NOMO-1 treated with dmso at 0.1 percent for 144 hours (cell line): ENCODE results near the gene MMEL1.
"Not testable (repeated sequence)": the region's sequence is repeated elsewhere in the genome, so short reads cannot be mapped to it uniquely, and the experiment has no call there.

Source experiments
- DNase-seq: peaks from one replicate; lab custom pipeline; 2025; ENCODE audit not compliant: unreplicated experiment; lab: John Stamatoyannopoulos, UW

The MMEL1 gene

DNA sequence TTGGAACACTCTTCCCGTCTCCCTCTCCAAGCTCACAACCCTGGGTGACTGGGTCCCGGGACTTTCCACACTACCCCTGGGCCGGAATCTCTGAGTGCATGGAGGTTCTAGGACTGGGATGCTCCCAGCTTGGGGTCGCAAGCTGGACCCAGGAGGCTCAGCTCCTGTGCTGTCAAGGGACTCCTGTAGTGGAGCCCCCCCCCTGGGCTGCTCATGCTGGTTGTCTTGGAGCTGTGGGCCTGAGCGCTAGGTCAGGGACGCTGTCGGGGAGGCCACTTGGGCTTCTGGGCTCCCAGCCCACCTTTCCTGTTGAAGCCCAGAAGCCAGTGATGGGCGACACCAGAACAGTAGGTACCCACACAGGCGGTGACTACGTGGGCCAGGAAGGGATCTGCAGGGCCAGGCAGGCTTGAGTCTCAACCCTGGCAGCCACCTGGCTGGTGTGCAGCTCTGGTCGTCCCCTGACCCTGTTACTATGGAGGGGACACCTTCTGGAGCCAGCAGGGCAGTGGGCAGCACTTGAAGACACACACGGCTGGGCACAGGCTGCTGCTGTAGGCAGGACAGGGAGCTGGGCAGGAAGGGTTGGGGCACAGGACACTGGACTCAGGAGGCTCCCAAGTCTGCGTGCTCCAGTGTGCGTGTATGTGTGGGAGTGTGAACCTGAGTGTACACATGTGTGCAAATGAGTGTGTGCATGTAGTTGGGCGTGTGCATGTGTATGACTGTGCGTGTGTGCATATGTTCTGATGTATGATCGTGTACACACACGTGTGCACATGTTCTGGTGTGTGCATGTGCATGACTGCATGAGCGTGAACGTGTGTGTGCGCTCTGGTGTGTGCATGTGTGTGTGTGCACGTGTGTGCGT lies 3.0 kb downstream of the MMEL1 start:
- DNase-seq = no peak

DNA sequence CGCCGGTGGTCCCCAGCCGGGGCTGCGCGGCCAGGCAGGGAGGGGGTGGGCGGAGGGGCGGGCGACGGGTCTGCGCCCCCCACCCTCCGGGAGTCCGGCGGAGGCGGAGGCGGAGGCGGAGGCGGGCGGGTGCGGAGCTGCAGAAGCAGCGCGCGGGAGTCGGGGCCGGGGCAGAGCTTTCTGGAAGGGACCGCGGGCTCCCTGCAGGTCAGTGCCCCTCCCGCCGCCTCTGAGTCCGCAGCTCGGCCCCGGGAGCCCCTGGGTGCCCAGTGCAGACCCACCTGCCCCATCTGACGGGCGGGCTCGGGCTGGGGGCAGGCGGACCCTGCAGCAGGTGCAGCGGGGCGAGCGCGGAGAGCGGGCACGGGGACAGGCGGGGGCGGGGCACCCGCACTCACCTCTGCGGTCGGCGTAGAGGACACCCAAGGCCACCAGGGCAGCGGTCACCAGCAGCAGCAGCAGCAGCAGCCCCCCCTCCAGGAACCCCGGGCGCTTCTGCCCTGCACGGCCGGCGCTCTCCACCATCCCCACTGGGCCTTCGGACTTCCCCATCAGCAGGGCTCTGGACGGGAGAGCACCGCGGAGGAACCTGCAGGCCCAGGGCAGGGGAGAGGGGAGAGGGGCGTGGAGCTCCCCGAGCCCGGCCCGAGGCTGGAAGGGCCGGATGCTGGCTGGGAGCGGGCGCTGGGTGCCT lies 3.7 kb downstream of the MMEL1 start:
- DNase-seq = no peak

DNA sequence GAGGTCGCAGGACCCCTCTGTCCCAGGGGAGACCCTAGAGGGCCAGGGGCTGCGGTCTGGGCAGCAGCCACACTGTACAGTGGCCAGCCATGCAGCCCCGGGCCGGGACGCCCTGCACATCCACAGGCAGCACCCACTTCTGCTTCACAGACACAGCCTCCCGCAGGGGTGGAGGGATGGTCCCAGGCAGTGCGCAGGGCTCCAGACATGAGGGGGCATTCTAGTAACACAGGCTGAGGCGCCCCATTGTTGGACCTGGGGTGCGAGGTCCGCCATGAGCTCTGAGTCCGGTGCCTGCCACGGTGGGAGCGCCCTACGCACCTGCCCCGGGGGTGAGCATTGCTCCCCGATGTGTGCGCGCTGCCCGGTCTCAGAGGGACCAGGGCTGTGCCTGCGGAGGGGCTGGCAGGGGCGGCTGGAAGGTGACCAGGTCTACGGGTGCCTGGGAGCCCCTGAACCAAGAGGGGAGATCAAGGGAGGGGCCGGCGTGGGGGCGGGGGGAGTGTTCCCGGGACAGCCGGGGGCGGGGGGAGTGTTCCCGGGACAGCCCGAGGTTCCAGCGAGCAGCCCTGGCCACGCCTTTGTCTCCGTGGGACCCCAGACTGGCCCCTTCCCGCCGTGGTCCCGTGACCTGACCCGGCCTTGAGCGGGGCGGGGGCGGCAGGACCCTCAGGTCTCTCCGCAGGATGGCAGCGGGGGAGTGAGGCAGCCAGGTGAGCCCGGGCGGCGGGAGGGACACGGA lies 4.5 kb downstream of the MMEL1 start:
- no peak for DNase-seq

DNA sequence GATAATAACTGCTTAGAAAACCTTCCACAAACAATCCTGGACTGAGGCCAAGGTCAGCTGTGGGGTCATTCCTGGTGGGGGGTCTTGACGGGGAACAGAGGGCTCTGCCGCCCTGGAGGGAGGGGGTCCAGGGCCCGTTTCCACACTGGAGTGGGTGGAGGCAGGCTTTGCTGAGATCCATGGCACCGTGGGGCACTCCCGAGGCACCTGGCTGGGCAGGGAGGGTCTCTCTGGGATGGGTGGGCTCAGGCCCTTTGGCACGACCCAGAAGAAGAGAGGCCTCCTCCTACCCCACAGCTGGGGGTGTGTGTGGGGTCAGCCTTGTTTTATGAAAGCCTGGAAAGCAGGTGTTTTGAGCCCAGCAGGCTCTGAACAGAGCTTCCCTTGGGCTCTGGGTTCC lies 5.1 kb downstream of the MMEL1 start:
- DNase-seq = no peak

DNA sequence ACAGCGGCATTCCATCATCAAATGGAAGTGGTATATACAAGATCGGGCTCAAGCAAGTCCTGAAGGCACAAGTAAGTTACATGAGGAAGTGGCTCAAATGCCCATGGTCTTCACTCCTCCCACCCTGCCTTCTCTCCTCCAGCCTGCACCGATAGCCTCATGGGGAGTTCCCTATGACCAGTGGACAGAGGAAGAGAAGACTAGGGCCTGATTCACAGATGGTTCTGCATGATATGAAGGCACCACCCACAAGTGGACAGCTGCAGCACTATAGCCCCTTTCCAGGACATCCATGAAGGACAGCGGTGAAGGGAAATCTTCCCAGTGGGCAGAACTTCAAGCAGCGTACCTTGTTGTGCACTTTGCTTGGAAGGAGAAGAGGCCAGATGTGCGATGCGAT lies 7.1 kb downstream of the MMEL1 start:
- not testable (repeated sequence) for DNase-seq

DNA sequence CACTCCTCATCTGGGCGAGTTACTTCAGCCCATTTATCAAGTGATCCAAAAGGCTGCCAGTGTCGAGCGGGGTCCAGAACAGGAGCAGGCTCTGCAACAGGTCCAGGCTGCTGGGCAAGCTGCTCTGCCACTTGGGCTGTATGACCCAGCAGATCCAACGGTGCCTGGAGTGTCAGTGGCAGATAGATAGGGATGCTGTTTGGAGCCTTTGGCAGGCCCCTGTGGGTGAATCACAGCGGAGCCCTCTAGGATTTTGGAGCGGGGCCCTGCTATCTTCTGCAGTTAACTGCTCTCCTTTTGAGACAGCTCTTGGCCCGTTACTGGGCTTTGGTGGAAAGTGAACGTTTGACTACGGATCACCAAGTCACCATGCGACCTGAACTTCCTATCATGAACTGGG lies 7.5 kb downstream of the MMEL1 start:
- no peak for DNase-seq

DNA sequence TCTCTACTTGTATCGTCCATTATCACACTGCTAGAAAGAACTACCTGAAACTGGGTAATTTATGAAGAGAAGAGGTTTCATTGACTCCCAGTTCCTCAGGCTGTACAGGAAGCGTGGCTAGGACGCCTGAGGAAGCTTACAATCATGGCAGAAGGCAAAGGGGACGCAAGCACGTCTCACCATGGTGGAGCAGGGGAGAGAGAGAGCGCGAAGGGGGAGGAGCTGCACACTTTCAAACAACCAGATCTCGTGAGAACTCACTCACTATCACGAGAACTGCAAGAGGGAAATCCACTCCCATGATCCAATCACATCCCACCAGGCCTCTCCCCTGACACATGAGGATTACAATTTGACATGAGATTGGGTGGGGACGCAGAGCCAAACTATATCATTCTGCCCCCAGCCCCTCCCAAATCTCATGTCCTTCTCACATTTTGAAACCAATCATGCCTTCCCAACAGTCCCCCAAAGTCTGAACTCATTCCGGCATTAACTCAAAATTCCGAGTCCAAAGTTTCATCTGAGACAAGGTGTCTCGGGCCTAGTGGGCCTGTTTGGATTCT lies 8.0 kb downstream of the MMEL1 start:
- no peak for DNase-seq

DNA sequence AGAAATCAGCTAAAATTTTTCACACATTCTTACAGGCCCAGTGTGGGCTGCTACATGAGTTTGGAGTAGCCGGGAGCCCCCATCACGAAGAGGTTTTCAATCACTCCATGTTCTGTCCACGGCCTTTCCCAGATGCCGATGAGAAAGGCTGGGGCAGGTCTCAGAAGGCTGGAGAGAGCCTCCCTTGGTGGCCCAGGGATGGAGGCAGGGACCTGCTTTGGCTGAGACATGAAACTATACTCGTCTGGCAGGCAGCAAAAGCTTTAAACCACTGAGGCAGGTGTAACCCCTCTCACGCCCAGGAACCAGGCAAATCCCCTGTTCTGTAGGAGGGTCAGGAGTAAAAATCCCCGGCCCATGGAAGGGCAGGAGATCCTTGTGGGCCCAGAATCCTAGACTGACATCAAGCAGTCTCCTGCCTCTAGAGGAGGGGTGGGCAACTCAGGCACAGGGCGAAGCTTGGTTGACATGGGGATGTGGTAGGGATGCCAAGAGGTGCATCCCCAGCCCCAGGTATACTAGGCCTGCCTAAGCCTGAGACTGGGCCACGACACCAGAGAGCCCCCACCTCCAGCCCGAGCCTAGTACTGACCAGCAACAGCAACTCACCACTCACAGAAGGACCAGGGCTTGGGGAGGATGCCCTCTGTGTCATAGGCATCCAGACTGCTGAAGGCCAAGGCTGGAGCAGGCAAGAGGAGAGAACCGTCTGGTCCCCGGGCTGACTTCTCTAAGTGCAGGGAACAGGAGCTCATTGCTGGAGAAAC lies 9.1 kb downstream of the MMEL1 start:
- DNase-seq = no peak

DNA sequence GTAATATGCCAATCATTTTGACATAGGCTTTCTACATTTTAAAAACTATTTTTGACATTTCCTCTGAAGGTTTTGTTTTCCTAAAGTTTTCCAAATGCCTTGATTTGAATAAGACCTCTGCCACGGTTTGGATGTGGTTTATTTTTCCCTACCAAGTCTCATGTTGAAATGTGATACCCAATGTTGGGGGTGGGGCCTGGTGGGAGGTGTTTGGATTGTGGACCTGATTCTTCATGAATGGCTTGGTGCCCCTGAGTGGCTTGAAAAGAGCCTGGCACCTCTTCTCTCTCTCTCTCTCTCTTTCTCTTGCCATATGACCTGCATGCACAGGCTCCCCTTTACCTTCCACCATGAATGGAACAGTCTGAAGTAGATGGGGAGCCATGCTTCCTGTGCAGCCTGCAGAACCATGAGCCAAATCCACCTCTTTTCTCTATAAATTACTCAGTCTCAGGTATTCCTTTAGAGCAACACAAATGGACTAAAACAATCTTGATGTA lies 14.8 kb downstream of the MMEL1 start:
- DNase-seq = no peak

DNA sequence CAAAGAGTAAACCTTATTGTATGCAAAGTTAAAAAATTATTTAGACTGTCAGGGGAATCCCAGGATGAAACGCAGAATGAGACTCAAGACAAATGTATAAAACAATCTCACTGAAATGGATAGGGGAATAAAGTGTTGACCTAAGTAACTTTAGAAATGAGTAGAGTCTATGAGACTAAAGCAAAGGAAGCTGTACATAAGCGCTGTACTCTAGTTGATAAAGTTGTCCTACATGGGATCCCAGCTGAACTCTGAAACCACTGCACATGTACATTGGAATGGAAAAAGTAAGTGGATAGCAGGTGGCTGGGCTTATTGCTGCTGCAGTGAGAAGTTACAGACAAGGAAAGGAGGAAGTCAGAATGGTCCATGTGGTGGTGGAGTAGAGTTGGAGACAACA lies 18.7 kb downstream of the MMEL1 start:
- DNase-seq = no peak

DNA sequence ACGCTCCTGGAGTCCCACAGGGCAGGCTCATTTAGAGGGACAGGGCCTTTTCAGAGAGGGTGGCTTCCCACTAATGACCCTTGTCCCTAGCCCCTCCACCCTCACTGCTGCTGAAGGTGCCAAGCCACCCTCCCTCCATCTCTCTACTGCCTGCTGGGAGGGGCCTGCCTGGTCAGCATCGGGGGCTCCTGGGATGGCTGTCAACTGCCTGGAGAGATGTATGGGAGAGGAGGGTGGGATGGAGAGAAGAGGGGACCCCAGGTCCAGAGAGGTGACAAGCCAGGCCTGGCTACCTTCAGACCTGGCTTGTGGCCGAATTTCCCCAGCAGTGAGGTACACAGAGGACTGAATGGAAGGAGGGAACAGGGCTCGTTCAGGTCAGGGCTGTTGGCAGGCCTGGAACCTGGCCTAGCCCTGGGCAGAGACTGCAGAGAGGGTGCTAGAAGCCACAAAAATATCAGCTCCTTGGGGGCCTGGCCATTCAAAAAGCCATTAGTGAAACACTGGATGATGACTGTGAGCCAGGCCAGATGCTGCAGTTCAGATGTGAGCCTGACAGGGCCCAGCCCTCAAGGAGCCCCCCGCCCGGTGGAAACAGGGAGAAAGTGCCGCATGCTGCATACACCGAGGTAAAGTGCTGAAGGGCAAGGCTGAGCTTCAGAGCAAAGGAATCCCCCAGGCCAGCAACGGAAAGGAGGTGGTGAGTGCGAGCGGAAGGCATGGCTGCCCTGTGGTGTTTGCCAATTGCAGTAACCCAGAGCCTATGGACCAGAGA lies 20.0 kb downstream of the MMEL1 start:
- DNase-seq = no peak

DNA sequence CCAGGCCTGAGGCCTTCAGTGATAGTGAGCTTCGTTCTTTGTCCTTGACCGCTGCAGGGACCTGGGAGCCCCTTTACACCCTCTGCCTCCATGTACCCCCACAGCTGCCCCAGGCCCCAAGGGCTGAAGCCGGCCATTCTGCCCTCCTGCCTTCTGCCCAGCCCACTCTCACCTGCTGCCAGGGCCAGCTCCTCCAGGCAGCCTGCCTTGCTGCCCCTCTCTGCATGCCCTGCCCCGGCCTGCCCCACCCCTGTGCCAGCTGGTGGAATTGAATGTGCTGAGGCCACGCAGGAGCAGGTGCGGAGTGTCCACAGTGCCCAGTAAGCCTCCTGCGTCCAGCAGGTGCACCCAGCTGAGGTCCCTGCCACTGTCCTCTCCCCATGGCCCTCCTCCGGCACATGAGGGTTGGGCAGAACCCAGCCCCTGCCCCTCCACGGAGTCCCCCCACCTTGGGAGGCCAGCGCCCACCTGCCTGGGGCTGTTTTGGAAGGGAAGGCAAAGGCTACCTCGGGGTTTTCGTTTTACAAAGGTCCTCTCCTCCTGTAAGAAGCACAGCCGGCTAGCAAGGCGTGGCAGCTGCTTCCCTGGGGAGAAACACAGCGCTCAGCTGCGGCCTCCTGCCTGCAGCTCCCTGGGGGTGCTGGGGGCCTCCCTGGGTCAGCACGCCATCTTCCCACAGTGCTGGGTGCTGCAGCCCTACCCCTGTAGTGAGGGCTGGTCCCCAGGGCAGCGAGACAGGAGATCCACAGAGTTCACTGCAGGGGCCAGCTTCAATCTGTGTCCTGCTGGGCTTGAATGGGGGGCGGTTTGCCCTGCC lies 21.0 kb downstream of the MMEL1 start:
- DNase-seq = no peak

DNA sequence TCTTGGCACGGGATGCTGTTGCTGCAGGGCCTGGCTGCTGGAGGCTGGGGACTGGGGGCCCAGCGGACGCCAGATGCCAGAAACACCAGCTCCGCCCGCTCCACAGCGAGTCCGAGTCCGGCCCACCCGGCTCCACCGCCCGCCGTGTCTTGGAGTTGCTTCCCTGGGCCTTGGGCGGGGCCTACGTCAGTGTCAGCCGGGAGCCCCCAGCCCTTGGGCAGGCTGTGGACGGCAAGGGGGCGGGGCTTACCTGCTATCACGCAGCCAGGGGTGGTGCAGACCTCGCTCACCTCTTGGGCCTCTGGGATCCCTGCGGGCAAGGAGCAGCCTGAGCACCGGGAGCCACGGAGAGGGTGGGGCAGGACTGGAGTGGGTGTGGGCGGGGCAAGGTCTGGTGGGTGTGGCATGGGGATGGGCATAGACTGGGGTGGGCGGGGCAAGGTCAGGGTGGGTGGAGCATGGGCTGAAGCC lies 21.8 kb downstream of the MMEL1 start:
- DNase-seq = no peak

DNA sequence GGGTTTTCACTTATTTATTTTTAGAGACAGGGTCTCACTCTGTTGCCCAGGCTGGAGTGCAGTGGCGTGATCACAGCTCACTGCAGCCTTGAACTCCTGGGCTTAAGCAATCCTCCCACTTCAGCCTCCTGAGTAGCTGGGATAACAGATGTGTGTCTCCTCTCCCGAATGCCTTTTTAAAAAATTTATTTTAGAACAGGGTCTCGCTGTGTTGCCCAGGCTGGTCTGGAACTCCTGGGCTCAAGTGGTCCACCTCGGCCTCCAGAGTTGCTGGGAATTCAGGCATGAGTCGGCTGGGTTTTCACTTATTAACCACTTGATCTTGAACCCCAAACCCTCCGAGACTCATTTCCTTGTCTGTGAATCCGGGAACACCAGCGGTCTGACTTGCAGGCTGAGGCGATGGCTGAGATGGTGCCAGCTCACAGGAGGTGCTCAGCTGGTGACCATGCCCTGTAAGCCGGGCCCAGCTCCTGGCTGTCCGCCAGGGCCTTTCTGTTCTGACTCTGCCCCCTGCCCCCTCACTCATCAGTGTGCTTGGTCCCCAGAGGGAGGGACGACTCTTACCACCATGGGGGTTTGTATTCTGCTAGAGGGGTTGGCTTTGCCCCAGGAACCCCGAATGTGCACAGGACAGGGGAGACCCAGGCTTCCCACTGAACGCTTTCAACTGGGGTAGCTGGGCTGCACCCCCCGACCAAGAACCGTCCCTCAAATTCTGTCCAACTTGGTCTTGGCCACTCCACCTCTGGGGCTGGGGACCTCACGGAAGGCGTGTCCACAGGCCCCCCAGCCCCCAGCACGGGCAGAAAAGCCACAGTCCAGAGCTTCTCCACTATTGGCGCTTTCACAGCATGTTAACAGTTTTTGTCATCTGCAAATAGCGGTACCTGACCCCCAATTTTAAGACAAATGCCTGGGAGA lies 22.5 kb downstream of the MMEL1 start:
- DNase-seq = no peak

DNA sequence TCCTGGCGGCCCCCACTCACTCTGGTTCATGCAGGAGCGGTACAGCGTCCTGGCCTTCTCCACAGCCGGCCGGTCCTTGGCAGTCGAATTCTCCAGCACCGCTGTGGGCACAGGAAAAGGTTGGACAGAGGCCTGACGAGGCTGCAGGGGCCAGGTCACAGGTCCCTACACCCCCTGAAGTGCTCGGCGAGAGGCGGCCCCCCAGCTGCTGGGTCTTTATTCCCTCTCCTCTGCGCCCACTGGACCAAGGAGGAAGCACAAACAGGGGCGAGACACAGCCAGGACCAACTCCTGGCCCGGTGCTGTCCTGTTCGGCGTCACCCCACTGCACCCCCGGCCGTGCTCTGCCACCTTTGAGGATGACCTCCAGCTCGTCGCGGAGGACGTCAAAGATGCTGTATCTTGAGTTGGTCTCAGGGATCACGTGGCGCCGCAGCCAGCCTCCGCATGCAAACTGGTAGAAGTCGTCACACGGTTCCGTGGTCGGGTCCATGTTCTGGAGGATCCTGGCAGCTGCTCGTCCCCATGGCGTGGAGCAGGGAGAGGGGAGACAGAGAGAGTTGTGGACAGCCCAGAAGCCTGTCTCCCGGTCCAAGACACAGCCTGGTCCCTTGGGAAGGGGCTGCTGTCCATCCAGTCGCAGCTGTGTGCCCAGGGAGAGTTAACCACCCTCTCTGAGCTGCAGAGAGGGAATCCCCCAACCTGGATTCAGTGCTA lies 23.3 kb downstream of the MMEL1 start:
- DNase-seq = no peak

DNA sequence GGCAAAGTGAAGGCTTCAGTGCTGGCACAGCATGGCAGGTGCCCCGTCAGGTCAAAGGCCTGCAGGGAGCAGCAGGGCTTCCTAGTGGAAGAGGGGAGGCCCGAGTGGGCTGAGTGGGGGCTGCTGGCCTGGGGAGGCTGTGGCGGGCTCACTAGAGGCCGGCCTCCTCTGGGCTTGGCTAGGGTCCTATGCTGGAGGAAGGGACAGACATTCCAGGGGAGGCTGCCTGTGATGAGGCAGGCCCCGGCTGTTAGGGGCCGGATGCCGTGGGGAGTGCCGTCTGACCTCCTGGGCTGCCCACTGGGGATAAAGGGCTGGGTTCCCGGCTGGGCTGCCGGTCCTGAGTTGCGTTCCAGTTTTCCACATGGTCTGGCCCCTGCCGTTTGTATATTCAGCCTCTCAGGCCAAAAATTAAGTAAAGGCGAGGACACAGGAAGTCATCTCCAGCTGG lies 25.1 kb downstream of the MMEL1 start:
- no peak for DNase-seq
